GM10248 (cell line): Measurements from ENCODE around the gene CCNJL.

Experiments used
- CTCF ChIA-PET: fragments of 300-600 bp; sonication (Branson Sonifier 250); formaldehyde crosslinking; extraction: SDS; loops from one replicate; lab custom pipeline; 2021; ENCODE audit warnings: antibody characterized with exemption; lab: Yijun Ruan, JAX
- POLR2A ChIA-PET: fragments of 350-650 bp; sonication (Branson Sonifier 250); formaldehyde crosslinking; extraction: SDS; loops from one replicate; lab custom pipeline; 2020; ENCODE audit warnings: antibody characterized with exemption; lab: Yijun Ruan, JAX
- DNase-seq: peaks from one replicate; pipeline ENCODE4 v3.0.0; 2012; ENCODE audit errors: extremely low spot score
- TF ChIP-seq, protein P1 (sequence below): IDR thresholded peaks from 2 replicates; pipeline ENCODE4 v1.5.1; 2012; ENCODE audit warnings: mild to moderate bottlenecking, low read depth; ENCODE audit errors: extremely low read depth, missing control alignments, control extremely low read depth

Gene CCNJL

DNA sequence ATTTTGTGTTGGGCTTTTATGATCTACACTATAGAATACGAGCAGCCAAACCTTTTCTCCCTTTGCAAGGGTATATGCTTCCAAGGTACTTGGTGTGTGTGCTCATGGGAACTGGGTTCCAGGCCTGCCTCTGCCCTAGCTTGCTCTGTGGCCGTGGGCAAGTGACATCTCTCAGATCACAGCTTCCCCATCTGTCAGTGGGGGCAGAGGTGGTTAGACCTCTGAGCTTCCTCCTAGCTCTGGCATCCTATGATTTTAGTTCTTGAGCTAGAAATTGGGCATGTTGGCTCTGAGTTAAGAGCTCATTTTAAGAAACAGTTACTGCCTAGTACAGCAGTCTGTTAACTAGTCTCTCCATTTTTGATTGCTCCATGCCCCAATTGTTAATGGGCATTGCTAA is 12.5 kb upstream of the CCNJL start:
- CTCF ChIA-PET, result interaction anchor here (1.1 kb wide), 1 partner anchor 20 kb away, joined by 3 read pairs; no protein-coding TSS in a partner anchor
- TF ChIP-seq, protein P1, sequence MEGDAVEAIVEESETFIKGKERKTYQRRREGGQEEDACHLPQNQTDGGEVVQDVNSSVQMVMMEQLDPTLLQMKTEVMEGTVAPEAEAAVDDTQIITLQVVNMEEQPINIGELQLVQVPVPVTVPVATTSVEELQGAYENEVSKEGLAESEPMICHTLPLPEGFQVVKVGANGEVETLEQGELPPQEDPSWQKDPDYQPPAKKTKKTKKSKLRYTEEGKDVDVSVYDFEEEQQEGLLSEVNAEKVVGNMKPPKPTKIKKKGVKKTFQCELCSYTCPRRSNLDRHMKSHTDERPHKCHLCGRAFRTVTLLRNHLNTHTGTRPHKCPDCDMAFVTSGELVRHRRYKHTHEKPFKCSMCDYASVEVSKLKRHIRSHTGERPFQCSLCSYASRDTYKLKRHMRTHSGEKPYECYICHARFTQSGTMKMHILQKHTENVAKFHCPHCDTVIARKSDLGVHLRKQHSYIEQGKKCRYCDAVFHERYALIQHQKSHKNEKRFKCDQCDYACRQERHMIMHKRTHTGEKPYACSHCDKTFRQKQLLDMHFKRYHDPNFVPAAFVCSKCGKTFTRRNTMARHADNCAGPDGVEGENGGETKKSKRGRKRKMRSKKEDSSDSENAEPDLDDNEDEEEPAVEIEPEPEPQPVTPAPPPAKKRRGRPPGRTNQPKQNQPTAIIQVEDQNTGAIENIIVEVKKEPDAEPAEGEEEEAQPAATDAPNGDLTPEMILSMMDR, result no peak
- no peak for DNase-seq
- POLR2A ChIA-PET, result no interaction called here

- CTCF ChIA-PET, result interaction anchor here (1.1 to 2.0 kb wide), 3 partner anchors 22 to 27 kb away, joined by 3 to 6 read pairs (median 3); no protein-coding TSS in a partner anchor
These were observed 6.0 kb upstream of the CCNJL start for GRCh38 chr5:160318409-160318808.

DNA sequence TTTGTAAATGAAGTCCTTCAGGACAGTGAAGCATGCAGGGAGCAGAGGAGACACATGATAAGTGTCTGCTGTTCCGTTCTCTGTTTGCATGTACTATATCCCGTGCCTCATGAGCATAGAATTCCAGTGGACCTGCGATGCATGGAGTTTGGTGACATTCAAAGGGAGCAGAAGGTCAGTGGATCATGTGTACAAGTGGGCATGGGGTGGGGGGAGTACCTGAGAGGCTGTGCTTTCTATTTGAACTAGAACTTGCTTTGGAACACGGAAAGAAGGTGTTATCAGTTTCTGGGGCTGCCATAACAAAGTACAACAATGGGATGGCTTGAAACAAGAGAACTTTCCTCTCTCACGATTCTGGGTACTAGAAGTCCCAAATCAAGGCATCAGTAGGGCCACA is 5.1 kb upstream of the CCNJL start:
- DNase-seq, result no peak
- POLR2A ChIA-PET, result no interaction called here
- TF ChIP-seq, protein P1, result no peak
- CTCF ChIA-PET, result no interaction called here

More at GRCh38 chr5:160318409-160318808, 6.0 kb upstream of the CCNJL start:
- TF ChIP-seq, protein P1, result no peak
- no peak for DNase-seq
- POLR2A ChIA-PET, result no interaction called here

DNA sequence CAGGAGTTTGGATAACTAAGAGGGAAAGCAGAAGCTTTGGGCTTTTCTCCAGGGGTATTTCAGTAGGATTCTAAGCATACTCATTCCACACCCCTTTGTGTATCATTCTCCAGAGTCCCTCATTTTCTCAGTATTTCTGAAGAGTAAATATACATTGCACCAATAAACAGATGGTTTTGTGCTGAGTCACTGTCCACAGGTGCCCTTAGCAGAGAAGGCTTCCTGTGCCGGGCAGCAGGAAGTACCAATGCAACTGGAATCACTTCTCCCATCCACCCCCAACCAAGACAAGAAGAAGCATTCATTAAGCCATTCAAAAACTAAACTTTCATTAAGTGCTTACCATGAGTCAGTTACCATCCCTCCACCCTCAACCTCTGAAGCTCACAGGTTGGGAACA is 3.6 kb upstream of the CCNJL start:
- ChIA-PET POLR2A (no interaction called here), CTCF (no interaction called here)
- TF ChIP-seq, protein P1, result no peak
- no peak for DNase-seq

- ChIA-PET CTCF (no interaction called here), POLR2A (no interaction called here)
- TF ChIP-seq, protein P1, result no peak
- no peak for DNase-seq
These were observed 780 bp upstream of the CCNJL start for GRCh38 chr5:160312960-160313727.

GRCh38 chr5:160311491-160312133 is 752 bp downstream of the CCNJL start:
- CTCF ChIA-PET, result no interaction called here
- POLR2A ChIA-PET, result no interaction called here
- no peak for DNase-seq
- TF ChIP-seq, protein P1, result no peak
